WTC11 (cell line): ENCODE data around the gene VWA3B. TPM values are rescaled to one million over a fixed set of nuclear protein-coding genes. Genes with fewer than 3 reads are reported as not detected.

Source experiments
- ATAC-seq: fragments of 200-7000 bp; cut with Tn5 transposase; 2 replicates; pipeline ENCODE4 v1.10.0; 2021; ENCODE audit warnings: mild to moderate bottlenecking, moderate library complexity
- CTCF ChIA-PET: fragments of 300-600 bp; sonication (Branson Sonifier 250); formaldehyde crosslinking; loops from one replicate; lab custom pipeline; 2021; ENCODE audit warnings: antibody characterized with exemption; lab: Charles Lee
- POLR2A ChIA-PET: fragments of 350-600 bp; sonication (Branson Sonifier 250); formaldehyde crosslinking; loops from one replicate; lab custom pipeline; 2021; ENCODE audit warnings: antibody characterized with exemption; lab: Charles Lee
- DNase-seq: peaks from one replicate; pipeline ENCODE4 v3.0.0; 2021; ENCODE audit warnings: low spot score
- H3K27ac Mint-ChIP-seq: 2 replicates; pipeline ENCODE4 v1.8.0; 2021; ENCODE audit warnings: mixed read lengths
- H3K27me3 Mint-ChIP-seq: 2 replicates; pipeline ENCODE4 v1.8.0; 2021; ENCODE audit warnings: low read depth, mild to moderate bottlenecking, moderate library complexity, mixed read lengths
- H3K36me3 Mint-ChIP-seq: 2 replicates; pipeline ENCODE4 v1.8.0; 2021; ENCODE audit warnings: mixed read lengths
- H3K4me1 Mint-ChIP-seq: 2 replicates; pipeline ENCODE4 v1.8.0; 2022; ENCODE audit warnings: mixed read lengths
- H3K4me3 Mint-ChIP-seq: 2 replicates; pipeline ENCODE4 v1.8.0; 2021; ENCODE audit warnings: mild to moderate bottlenecking, moderate library complexity, mixed read lengths
- H3K9me3 Mint-ChIP-seq: 2 replicates; pipeline ENCODE4 v1.8.0; 2021; ENCODE audit warnings: mixed read lengths
- NR3C1 ChIP-seq: sonication (generic); formaldehyde crosslinking; conservative IDR thresholded peaks from 2 replicates; pipeline ENCODE4 v1.8.1; 2023; ENCODE audit warnings: low read depth, mild to moderate bottlenecking, missing genetic modification reagents
- SMAD4 ChIP-seq: sonication (generic); formaldehyde crosslinking; IDR thresholded peaks from 2 replicates; pipeline ENCODE4 v1.8.0; 2022; ENCODE audit warnings: mild to moderate bottlenecking, missing genetic modification reagents
- TEAD4 ChIP-seq: sonication (generic); formaldehyde crosslinking; IDR thresholded peaks from 2 replicates; pipeline ENCODE4 v1.8.0; 2022; ENCODE audit warnings: mild to moderate bottlenecking, missing genetic modification reagents
- ZNF423 ChIP-seq: fragments of 250-450 bp; sonication (Bioruptor Pico); IDR thresholded peaks from 2 replicates; pipeline ENCODE4 v2.1.2; 2022; ENCODE audit warnings: mild to moderate bottlenecking, moderate library complexity
- total RNA-seq: library from RNA; stranded (reverse); gene quantifications from 3 replicates; pipeline ENCODE4 v1.2.3, GENCODE V29; 2021
- TF ChIP-seq, protein P1 (sequence below): sonication (generic); formaldehyde crosslinking; IDR thresholded peaks from 2 replicates; pipeline ENCODE4 v1.8.1; 2023; ENCODE audit warnings: mild to moderate bottlenecking, missing genetic modification reagents, borderline replicate concordance
- TF ChIP-seq, protein P2 (sequence below): sonication (generic); formaldehyde crosslinking; IDR thresholded peaks from 2 replicates; pipeline ENCODE4 v1.8.0; 2023; ENCODE audit warnings: missing genetic modification reagents, mild to moderate bottlenecking, borderline replicate concordance
- TF ChIP-seq, protein P3 (sequence below): sonication (generic); formaldehyde crosslinking; IDR thresholded peaks from 2 replicates; pipeline ENCODE4 v1.8.1; 2022; ENCODE audit warnings: low read depth, mild to moderate bottlenecking, moderate library complexity, missing genetic modification reagents, borderline replicate concordance
- TF ChIP-seq, protein P4 (sequence below): sonication (generic); formaldehyde crosslinking; IDR thresholded peaks from 2 replicates; pipeline ENCODE4 v1.8.0; 2023; ENCODE audit warnings: missing genetic modification reagents

The VWA3B gene
- total RNA-seq, 1 experiment from 2014 or later, result not detected

DNA sequence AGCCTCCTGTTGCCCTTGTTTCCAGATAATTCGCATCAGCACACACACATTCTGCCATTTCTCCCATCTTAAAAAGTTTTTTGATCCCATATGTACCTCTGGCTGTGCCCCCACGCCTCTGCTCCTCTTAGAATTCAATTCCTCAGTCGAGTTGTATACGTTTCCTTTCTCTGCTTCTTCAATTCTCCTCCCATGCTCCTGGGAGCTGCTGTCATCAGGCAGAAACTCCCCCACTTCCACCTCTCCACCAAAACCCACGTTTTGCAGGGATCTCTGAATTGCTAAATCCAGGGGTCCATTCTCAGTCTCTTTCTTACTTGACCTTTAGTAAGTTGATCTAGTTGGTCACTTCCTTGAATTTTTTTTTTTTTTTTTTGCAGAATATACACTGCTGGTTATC, 98.8 kb downstream of the VWA3B start (continued):
- TF ChIP-seq SMAD4 (CRISPR knock-in tag) (no peak), NR3C1 (CRISPR knock-in tag) (no peak), ZNF423 (CRISPR knock-in tag) (no peak)

DNA sequence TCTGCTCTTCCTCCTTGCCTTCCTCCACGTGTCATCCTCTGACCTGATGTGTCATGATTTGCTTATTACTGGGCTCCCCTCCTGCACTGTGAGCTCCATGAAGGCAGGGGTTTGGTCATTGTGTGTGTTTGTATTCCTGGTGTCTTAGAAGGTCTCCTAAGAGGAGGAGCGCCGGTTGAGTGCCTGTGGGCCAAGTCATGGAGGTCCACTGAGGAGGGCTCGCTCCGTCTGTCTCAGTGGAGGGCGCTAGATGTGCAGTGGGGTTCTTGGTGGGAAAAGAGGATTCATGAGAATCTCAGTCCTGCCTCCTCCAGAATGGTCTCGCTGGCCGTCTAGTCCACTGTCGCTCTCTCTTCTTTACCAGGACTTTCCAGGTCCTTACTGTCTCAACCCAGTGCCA, 100.2 kb downstream of the VWA3B start:
- POLR2A ChIA-PET, result no interaction called here

More for the DNA sequence above, 100.2 kb downstream of the VWA3B start:
- H3K9me3 Mint-ChIP-seq, result no peaks in the 10 kb centered on the region
- H3K4me1 Mint-ChIP-seq, result no peaks in the 10 kb centered on the region
- H3K27me3 Mint-ChIP-seq, result no peaks in the 10 kb centered on the region
- ATAC-seq (no peak), DNase-seq (no peak)
- no peaks in the 10 kb centered on the region for H3K36me3 Mint-ChIP-seq
- CTCF ChIA-PET, result no interaction called here
- TF ChIP-seq, protein P1, sequence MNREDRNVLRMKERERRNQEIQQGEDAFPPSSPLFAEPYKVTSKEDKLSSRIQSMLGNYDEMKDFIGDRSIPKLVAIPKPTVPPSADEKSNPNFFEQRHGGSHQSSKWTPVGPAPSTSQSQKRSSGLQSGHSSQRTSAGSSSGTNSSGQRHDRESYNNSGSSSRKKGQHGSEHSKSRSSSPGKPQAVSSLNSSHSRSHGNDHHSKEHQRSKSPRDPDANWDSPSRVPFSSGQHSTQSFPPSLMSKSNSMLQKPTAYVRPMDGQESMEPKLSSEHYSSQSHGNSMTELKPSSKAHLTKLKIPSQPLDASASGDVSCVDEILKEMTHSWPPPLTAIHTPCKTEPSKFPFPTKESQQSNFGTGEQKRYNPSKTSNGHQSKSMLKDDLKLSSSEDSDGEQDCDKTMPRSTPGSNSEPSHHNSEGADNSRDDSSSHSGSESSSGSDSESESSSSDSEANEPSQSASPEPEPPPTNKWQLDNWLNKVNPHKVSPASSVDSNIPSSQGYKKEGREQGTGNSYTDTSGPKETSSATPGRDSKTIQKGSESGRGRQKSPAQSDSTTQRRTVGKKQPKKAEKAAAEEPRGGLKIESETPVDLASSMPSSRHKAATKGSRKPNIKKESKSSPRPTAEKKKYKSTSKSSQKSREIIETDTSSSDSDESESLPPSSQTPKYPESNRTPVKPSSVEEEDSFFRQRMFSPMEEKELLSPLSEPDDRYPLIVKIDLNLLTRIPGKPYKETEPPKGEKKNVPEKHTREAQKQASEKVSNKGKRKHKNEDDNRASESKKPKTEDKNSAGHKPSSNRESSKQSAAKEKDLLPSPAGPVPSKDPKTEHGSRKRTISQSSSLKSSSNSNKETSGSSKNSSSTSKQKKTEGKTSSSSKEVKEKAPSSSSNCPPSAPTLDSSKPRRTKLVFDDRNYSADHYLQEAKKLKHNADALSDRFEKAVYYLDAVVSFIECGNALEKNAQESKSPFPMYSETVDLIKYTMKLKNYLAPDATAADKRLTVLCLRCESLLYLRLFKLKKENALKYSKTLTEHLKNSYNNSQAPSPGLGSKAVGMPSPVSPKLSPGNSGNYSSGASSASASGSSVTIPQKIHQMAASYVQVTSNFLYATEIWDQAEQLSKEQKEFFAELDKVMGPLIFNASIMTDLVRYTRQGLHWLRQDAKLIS (CRISPR knock-in tag), result no peak
- TF ChIP-seq, protein P2, sequence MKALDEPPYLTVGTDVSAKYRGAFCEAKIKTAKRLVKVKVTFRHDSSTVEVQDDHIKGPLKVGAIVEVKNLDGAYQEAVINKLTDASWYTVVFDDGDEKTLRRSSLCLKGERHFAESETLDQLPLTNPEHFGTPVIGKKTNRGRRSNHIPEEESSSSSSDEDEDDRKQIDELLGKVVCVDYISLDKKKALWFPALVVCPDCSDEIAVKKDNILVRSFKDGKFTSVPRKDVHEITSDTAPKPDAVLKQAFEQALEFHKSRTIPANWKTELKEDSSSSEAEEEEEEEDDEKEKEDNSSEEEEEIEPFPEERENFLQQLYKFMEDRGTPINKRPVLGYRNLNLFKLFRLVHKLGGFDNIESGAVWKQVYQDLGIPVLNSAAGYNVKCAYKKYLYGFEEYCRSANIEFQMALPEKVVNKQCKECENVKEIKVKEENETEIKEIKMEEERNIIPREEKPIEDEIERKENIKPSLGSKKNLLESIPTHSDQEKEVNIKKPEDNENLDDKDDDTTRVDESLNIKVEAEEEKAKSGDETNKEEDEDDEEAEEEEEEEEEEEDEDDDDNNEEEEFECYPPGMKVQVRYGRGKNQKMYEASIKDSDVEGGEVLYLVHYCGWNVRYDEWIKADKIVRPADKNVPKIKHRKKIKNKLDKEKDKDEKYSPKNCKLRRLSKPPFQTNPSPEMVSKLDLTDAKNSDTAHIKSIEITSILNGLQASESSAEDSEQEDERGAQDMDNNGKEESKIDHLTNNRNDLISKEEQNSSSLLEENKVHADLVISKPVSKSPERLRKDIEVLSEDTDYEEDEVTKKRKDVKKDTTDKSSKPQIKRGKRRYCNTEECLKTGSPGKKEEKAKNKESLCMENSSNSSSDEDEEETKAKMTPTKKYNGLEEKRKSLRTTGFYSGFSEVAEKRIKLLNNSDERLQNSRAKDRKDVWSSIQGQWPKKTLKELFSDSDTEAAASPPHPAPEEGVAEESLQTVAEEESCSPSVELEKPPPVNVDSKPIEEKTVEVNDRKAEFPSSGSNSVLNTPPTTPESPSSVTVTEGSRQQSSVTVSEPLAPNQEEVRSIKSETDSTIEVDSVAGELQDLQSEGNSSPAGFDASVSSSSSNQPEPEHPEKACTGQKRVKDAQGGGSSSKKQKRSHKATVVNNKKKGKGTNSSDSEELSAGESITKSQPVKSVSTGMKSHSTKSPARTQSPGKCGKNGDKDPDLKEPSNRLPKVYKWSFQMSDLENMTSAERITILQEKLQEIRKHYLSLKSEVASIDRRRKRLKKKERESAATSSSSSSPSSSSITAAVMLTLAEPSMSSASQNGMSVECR (CRISPR knock-in tag), result no peak
- TF ChIP-seq, protein P3, sequence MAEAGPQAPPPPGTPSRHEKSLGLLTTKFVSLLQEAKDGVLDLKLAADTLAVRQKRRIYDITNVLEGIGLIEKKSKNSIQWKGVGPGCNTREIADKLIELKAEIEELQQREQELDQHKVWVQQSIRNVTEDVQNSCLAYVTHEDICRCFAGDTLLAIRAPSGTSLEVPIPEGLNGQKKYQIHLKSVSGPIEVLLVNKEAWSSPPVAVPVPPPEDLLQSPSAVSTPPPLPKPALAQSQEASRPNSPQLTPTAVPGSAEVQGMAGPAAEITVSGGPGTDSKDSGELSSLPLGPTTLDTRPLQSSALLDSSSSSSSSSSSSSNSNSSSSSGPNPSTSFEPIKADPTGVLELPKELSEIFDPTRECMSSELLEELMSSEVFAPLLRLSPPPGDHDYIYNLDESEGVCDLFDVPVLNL (CRISPR knock-in tag), result no peak
- TF ChIP-seq TEAD4 (CRISPR knock-in tag), result no peak
- TF ChIP-seq, protein P4, sequence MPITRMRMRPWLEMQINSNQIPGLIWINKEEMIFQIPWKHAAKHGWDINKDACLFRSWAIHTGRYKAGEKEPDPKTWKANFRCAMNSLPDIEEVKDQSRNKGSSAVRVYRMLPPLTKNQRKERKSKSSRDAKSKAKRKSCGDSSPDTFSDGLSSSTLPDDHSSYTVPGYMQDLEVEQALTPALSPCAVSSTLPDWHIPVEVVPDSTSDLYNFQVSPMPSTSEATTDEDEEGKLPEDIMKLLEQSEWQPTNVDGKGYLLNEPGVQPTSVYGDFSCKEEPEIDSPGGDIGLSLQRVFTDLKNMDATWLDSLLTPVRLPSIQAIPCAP (CRISPR knock-in tag), result no peak
- TF ChIP-seq, all 79 proteins: peak for 0
- H3K27ac Mint-ChIP-seq, result no peak overlapping the region
- H3K4me3 Mint-ChIP-seq, result no peak overlapping the region
